ENCODE results near the gene GNG3. TPM values are rescaled to one million over a fixed set of nuclear protein-coding genes. Genes with fewer than 3 reads are reported as not detected.

Gene GNG3
- total RNA-seq, 1 experiment from 2014 or later, result not detected

DNA sequence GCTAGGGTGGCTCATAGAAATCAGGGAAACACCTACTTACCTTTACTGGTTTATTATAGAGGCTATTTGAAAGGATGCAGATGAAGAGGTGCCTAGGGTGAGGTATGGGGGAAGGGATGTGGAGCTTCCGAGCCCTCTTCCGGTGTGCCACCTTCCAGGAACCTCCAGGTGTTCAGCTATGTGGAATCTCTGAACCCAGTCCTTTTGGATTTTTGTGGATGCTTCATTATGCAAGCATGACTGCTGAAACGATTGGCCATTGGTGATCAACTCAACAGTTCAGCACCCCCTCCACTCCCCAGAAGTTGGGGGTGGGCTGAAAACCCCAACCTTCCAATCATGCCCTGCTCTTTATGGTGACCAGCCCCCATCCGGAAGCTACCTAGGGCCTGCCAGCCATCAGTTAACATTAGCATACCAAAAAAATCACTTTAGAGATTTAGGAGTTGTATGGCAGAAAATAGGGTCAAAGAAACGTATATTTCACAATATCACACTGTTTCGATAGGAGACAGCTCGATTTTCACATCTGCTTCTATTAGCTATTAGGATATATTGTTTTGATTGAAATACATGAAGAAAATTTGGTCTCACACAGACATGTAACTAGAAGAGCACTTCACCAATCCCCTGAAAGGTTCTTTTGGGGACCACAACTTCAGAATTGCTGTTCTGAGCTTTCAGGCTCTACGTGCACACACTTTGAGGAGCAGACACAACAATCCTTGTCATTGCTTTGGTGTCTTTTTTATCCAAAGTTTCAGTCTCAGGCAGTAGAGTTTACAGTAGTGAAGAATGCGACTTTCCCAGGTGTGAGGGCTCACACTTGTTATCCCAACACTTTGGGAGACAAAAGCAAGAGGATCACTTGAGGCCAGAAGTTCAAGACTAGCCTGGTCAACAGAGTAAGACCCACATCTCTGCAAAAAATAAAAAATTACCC is 50.6 kb downstream of the GNG3 start:
- ChIA-PET CTCF (no interaction called here), POLR2A (ENCODE audit: unreplicated experiment) (no interaction called here)
- Histone ChIP-seq H2AFZ (ENCODE audit: low read length) (no peak overlapping the region), H3K4me3 (ENCODE audit: low read length) (no peak overlapping the region), H3K79me2 (ENCODE audit: low read length) (peaks cover 20% of the 10 kb centered on the region), H3K4me1 (ENCODE audit: insufficient read depth, low read length) (peaks cover 23% of the 10 kb centered on the region), H3K27me3 (ENCODE audit: low read length) (no peaks in the 10 kb centered on the region), H3K36me3 (ENCODE audit: low read depth, low read length) (0 out of 2 replicates have a peak, but pooled peaks cover 3% of the 10 kb centered on the region), H3F3A (ENCODE audit: low read length, unreplicated experiment) (no peaks in the 10 kb centered on the region), H3K4me2 (ENCODE audit: low read length) (no peak overlapping the region), H3K9ac (ENCODE audit: low read length) (no peak overlapping the region), H3K27ac (ENCODE audit: low read length) (no peak overlapping the region), H3K9me2 (replicated peaks; ENCODE audit: low read length) (no peaks in the 10 kb centered on the region), H4K20me1 (ENCODE audit: low read length) (no peaks in the 10 kb centered on the region), H3K9me3 (ENCODE audit: low read length) (no peaks in the 10 kb centered on the region)
- no peak for DNase-seq
- BruUV-seq (replicated peaks), result no TSS peak
- intact Hi-C loops (cut with micrococcal nuclease), result no loop called here
- TF ChIP-seq CTCF (conservative IDR thresholded peaks at IDR 0.05; ENCODE audit: low read depth, low read length) (no peak), EZH2 (IDR thresholded peaks at IDR 0.05; ENCODE audit: low read length, unreplicated experiment) (no peak)
- no peak for ATAC-seq

Other genes starting within 250 kb of the GNG3 start
- 287 and 383 TPM in 2 replicates for gene AHNAK, start 160.9 kb upstream of the GNG3 start, total RNA-seq (2014; rRNA removed)
- gene EEF1G, start 133.8 kb upstream of the GNG3 start, total RNA-seq (2014; rRNA removed), result 1,577 and 1,815 TPM in 2 replicates
- 17.8 and 20.6 TPM in 2 replicates for gene TUT1, start 116.2 kb upstream of the GNG3 start, total RNA-seq (2014; rRNA removed)
- 193 and 259 TPM in 2 replicates for gene MTA2, start 105.8 kb upstream of the GNG3 start, total RNA-seq (2014; rRNA removed)
- gene EML3, start 94.9 kb upstream of the GNG3 start, total RNA-seq (2014; rRNA removed), result 32.8 and 50.6 TPM in 2 replicates
- gene ROM1, start 94.4 kb upstream of the GNG3 start, total RNA-seq (2014; rRNA removed), result 5.8 and 13.9 TPM in 2 replicates
- 65.8 and 76.3 TPM in 2 replicates for gene B3GAT3, start 85.7 kb upstream of the GNG3 start, total RNA-seq (2014; rRNA removed)
- gene GANAB, start 61.1 kb upstream of the GNG3 start, total RNA-seq (2014; rRNA removed), result 274 and 290 TPM in 2 replicates
- gene INTS5, start 54.4 kb upstream of the GNG3 start, total RNA-seq (2014; rRNA removed), result 31.0 and 32.5 TPM in 2 replicates
- 236 and 302 TPM in 2 replicates for gene C11orf98, start 42.5 kb upstream of the GNG3 start, total RNA-seq (2014; rRNA removed)
- gene CSKMT, start 42.4 kb upstream of the GNG3 start, total RNA-seq (2014; rRNA removed), result 12.9 and 16.3 TPM in 2 replicates
- gene UQCC3, start 36.0 kb upstream of the GNG3 start, total RNA-seq (2014; rRNA removed), result 83.6 and 95.6 TPM in 2 replicates
- gene LBHD1, start 35.4 kb upstream of the GNG3 start, total RNA-seq (2014; rRNA removed), result 4.7 and 9.7 TPM in 2 replicates
- 190 and 311 TPM in 2 replicates for gene UBXN1, start 28.6 kb upstream of the GNG3 start, total RNA-seq (2014; rRNA removed)
- gene LRRN4CL, start 18.1 kb upstream of the GNG3 start, total RNA-seq (2014; rRNA removed), result 0.51 and 0.86 TPM in 2 replicates
- 65.7 and 73.4 TPM in 2 replicates for gene BSCL2, start 252 bp upstream of the GNG3 start, total RNA-seq (2014; rRNA removed)
- gene HNRNPUL2, start 19.8 kb downstream of the GNG3 start, total RNA-seq (2014; rRNA removed), result 15.5 and 25.4 TPM in 2 replicates
- gene TTC9C, start 20.8 kb downstream of the GNG3 start, total RNA-seq (2014; rRNA removed), result 26.1 and 37.4 TPM in 2 replicates
- 2.2 and 3.3 TPM in 2 replicates for gene ZBTB3, start 46.5 kb downstream of the GNG3 start, total RNA-seq (2014; rRNA removed)
- 208 and 230 TPM in 2 replicates for gene POLR2G, start 53.9 kb downstream of the GNG3 start, total RNA-seq (2014; rRNA removed)
- 40.2 and 43.9 TPM in 2 replicates for gene TAF6L, start 63.7 kb downstream of the GNG3 start, total RNA-seq (2014; rRNA removed)
- 80.2 and 86.7 TPM in 2 replicates for gene TMEM179B, start 79.7 kb downstream of the GNG3 start, total RNA-seq (2014; rRNA removed)
- 37.5 and 49.6 TPM in 2 replicates for gene TMEM223, start 84.3 kb downstream of the GNG3 start, total RNA-seq (2014; rRNA removed)
- 33.1 and 33.2 TPM in 2 replicates for gene NXF1, start 97.8 kb downstream of the GNG3 start, total RNA-seq (2014; rRNA removed)
- 41.4 and 48.2 TPM in 2 replicates for gene STX5, start 124.4 kb downstream of the GNG3 start, total RNA-seq (2014; rRNA removed)
- gene TEX54, start 125.2 kb downstream of the GNG3 start, total RNA-seq (2014; rRNA removed), result not detected in 2 replicates
- 217 and 222 TPM in 2 replicates for gene WDR74, start 131.9 kb downstream of the GNG3 start, total RNA-seq (2014; rRNA removed)
- 243 and 304 TPM in 2 replicates for gene SLC3A2, start 173.2 kb downstream of the GNG3 start, total RNA-seq (2014; rRNA removed)
- gene CHRM1, start 213.7 kb downstream of the GNG3 start, total RNA-seq (2014; rRNA removed), result not detected in 2 replicates